ENCODE results near the gene GRB10.

The GRB10 gene

GRCh38 chr7:50641442-50642405, 141.0 kb downstream of the GRB10 start:
- in situ Hi-C loops (cut with MboI; ENCODE audit: low sequenced_read_pairs) = no loop called here

GRCh38 chr7:50640779-50641178, 141.9 kb downstream of the GRB10 start:
- in situ Hi-C loops (cut with MboI; ENCODE audit: low sequenced_read_pairs) = no loop called here

- in situ Hi-C loops (cut with MboI; ENCODE audit: low sequenced_read_pairs) = no loop called here
Observed at GRCh38 chr7:50640256-50640655, 142.4 kb downstream of the GRB10 start.

GRCh38 chr7:50637725-50638643, 144.7 kb downstream of the GRB10 start:
- in situ Hi-C loops (cut with MboI; ENCODE audit: low sequenced_read_pairs) = no loop called here

- in situ Hi-C loops (cut with MboI; ENCODE audit: low sequenced_read_pairs) = no loop called here
Observed at GRCh38 chr7:50634378-50634777, 148.3 kb downstream of the GRB10 start.

GRCh38 chr7:50633414-50633710, 149.3 kb downstream of the GRB10 start:
- in situ Hi-C loops (cut with MboI; ENCODE audit: low sequenced_read_pairs) = no loop called here

- in situ Hi-C loops (cut with MboI; ENCODE audit: low sequenced_read_pairs) = no loop called here
Observed at GRCh38 chr7:50632561-50633413, 149.9 kb downstream of the GRB10 start.

- in situ Hi-C loops (cut with MboI; ENCODE audit: low sequenced_read_pairs) = no loop called here
Observed at GRCh38 chr7:50631639-50632038, 151.1 kb downstream of the GRB10 start.

GRCh38 chr7:50631100-50631499, 151.6 kb downstream of the GRB10 start:
- in situ Hi-C loops (cut with MboI; ENCODE audit: low sequenced_read_pairs) = no loop called here

- in situ Hi-C loops (cut with MboI; ENCODE audit: low sequenced_read_pairs) = no loop called here
Observed at GRCh38 chr7:50629238-50629901, 153.3 kb downstream of the GRB10 start.

- in situ Hi-C loops (cut with MboI; ENCODE audit: low sequenced_read_pairs) = no loop called here
Observed at GRCh38 chr7:50628434-50629084, 154.1 kb downstream of the GRB10 start.

GRCh38 chr7:50627824-50628361, 154.8 kb downstream of the GRB10 start:
- in situ Hi-C loops (cut with MboI; ENCODE audit: low sequenced_read_pairs) = no loop called here

GRCh38 chr7:50626286-50626685, 156.4 kb downstream of the GRB10 start:
- in situ Hi-C loops (cut with MboI; ENCODE audit: low sequenced_read_pairs) = no loop called here

GRCh38 chr7:50625360-50625759, 157.3 kb downstream of the GRB10 start:
- in situ Hi-C loops (cut with MboI; ENCODE audit: low sequenced_read_pairs) = no loop called here

GRCh38 chr7:50622821-50623220, 159.9 kb downstream of the GRB10 start:
- in situ Hi-C loops (cut with MboI; ENCODE audit: low sequenced_read_pairs) = no loop called here

- in situ Hi-C loops (cut with MboI; ENCODE audit: low sequenced_read_pairs) = no loop called here
Observed at GRCh38 chr7:50621973-50622490, 160.7 kb downstream of the GRB10 start.

GRCh38 chr7:50621206-50621605, 161.5 kb downstream of the GRB10 start:
- in situ Hi-C loops (cut with MboI; ENCODE audit: low sequenced_read_pairs) = no loop called here

- in situ Hi-C loops (cut with MboI; ENCODE audit: low sequenced_read_pairs) = no loop called here
Observed at GRCh38 chr7:50620433-50620832, 162.3 kb downstream of the GRB10 start.

- in situ Hi-C loops (cut with MboI; ENCODE audit: low sequenced_read_pairs) = no loop called here
Observed at GRCh38 chr7:50619684-50620083, 163.0 kb downstream of the GRB10 start.
